Endodermal cell (in vitro differentiated cells): ENCODE data around the gene INHBB. TPM values are rescaled to one million over a fixed set of nuclear protein-coding genes. Genes with fewer than 3 reads are reported as not detected.

Experiments
- DNase-seq: peaks from one replicate; pipeline ENCODE4 v3.0.0-alpha.2; 2017
- H3K27ac ChIP-seq: 2 replicates; pipeline ENCODE4 v1.5.1; 2013; ENCODE audit warnings: mild to moderate bottlenecking, low read depth, low read length, moderate library complexity
- H3K27me3 ChIP-seq: 2 replicates; pipeline ENCODE4 v1.6.1; 2013; ENCODE audit warnings: mild to moderate bottlenecking, low read length, moderate library complexity; ENCODE audit not compliant: insufficient read depth, control insufficient read depth, poor library complexity, severe bottlenecking
- H3K36me3 ChIP-seq: 2 replicates; pipeline ENCODE4 v1.7.0; 2013; ENCODE audit warnings: mild to moderate bottlenecking, low read length, moderate library complexity; ENCODE audit not compliant: control insufficient read depth, insufficient read depth
- H3K4me1 ChIP-seq: one replicate; pipeline ENCODE4 v1.7.0; 2013; ENCODE audit warnings: low read length; ENCODE audit not compliant: control insufficient read depth, insufficient read depth
- H3K4me3 ChIP-seq: 2 replicates; pipeline ENCODE4 v1.5.1; 2013; ENCODE audit warnings: mild to moderate bottlenecking, low read length, moderate library complexity
- H3K9ac ChIP-seq: 2 replicates; pipeline ENCODE4 v1.6.1; 2013; ENCODE audit warnings: mild to moderate bottlenecking, low read length, moderate library complexity; ENCODE audit not compliant: poor library complexity, severe bottlenecking; ENCODE audit errors: extremely low read depth
- H3K9me3 ChIP-seq: 2 replicates; pipeline ENCODE4 v1.6.1; 2013; ENCODE audit warnings: mild to moderate bottlenecking, low read length, moderate library complexity; ENCODE audit not compliant: control insufficient read depth
- H3K27ac Mint-ChIP-seq: 2 replicates; pipeline ENCODE4 v1.8.0; 2020; ENCODE audit warnings: mixed read lengths
- H3K27me3 Mint-ChIP-seq: 2 replicates; pipeline ENCODE4 v1.8.0; 2021; ENCODE audit warnings: mild to moderate bottlenecking, mixed read lengths; ENCODE audit not compliant: insufficient read depth
- H3K36me3 Mint-ChIP-seq: 2 replicates; pipeline ENCODE4 v1.8.0; 2020; ENCODE audit warnings: low read depth, mixed read lengths
- H3K4me1 Mint-ChIP-seq: 2 replicates; pipeline ENCODE4 v1.8.0; 2020; ENCODE audit warnings: mixed read lengths
- H3K4me3 Mint-ChIP-seq: 2 replicates; pipeline ENCODE4 v1.8.0; 2020; ENCODE audit warnings: mild to moderate bottlenecking, moderate library complexity, mixed read lengths
- H3K9me3 Mint-ChIP-seq: 2 replicates; pipeline ENCODE4 v1.8.0; 2020; ENCODE audit warnings: mild to moderate bottlenecking, mixed read lengths
- CTCF ChIP-seq: fragments of 200-600 bp; sonication (generic); conservative IDR thresholded peaks from 2 replicates; pipeline ENCODE4 v1.5.0; 2021; ENCODE audit warnings: antibody characterized with exemption, mild to moderate bottlenecking
- WGBS, 2 experiments: methylation state at CpG; one replicate each; pipeline versions ENCODE4 v1.1.5 to v1.1.7; 2013; ENCODE audit warnings: missing lambda C conversion rate in 2 of 2, mixed read lengths in 1 of 2; ENCODE audit not compliant: insufficient coverage in 1 of 2, insufficient read length in 1 of 2; 5-methylcytosine and 5-hydroxymethylcytosine counted together
- total RNA-seq, 2 donors: library from RNA; stranded (reverse); fragmentation: NEBNext Ultra II Directional in 1 of 2; extraction: Animal tissue kit (Norgen Biotek cat#: 25700) in 1 of 2; gene quantifications; 2 replicates in 1 of 2; 3 replicates in 1 of 2; pipeline ENCODE4 v1.2.1, GENCODE V29; 2021

Gene INHBB
- total RNA-seq, 2 donors from 2014 or later = not detected

GRCh38 chr2:120302301-120302700 lies 43.6 kb upstream of the INHBB start:
- TF ChIP-seq CTCF = no peak
- H3K27me3 ChIP-seq = no peaks in the 10 kb centered on the region
- DNase-seq = peak; percentile 36
- no peaks in the 10 kb centered on the region for H3K4me1 ChIP-seq
- peaks cover 23% of the 10 kb centered on the region for H3K36me3 ChIP-seq
- no peak overlapping the region for H3K4me3 Mint-ChIP-seq
- peaks cover 1% of the 10 kb centered on the region for H3K27me3 Mint-ChIP-seq
- H3K9me3 Mint-ChIP-seq = no peaks in the 10 kb centered on the region
- no peak overlapping the region for H3K4me3 ChIP-seq
- WGBS, 2 experiments = 93% methylated on average over 7 to 12 of the region's 12 CpGs
- H3K4me1 Mint-ChIP-seq = no peaks in the 10 kb centered on the region
- H3K9ac ChIP-seq = no peak overlapping the region
- H3K9me3 ChIP-seq = no peaks in the 10 kb centered on the region
- no peak overlapping the region for H3K27ac ChIP-seq
- H3K27ac Mint-ChIP-seq = no peak overlapping the region
- H3K36me3 Mint-ChIP-seq = peaks cover 25% of the 10 kb centered on the region

DNA sequence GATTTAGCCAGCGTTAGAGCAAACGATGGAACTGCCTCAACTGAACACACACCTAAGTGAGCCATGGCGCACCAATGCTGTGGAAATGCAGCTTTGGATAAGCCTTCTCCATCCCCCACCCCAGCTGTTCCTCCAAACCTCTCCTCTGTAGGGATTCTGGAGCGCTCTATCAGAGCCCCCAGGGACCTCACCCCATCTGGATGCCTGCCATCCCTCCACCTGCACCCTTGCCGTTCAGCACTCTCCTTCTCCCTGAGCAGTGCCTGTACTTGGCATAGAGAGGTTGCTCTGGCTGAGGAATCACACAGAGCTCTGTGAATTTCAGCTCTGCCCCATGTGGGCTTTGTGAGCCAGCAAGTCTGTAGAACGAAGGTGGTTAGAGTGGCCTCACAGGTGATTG lies 42.8 kb upstream of the INHBB start:
- peaks cover 18% of the 10 kb centered on the region for H3K36me3 ChIP-seq
- H3K4me1 Mint-ChIP-seq = no peaks in the 10 kb centered on the region
- H3K27me3 ChIP-seq = no peaks in the 10 kb centered on the region
- H3K9ac ChIP-seq = no peak overlapping the region
- H3K27ac Mint-ChIP-seq = no peak overlapping the region
- no peaks in the 10 kb centered on the region for H3K9me3 Mint-ChIP-seq
- peaks cover 21% of the 10 kb centered on the region for H3K36me3 Mint-ChIP-seq
- no peaks in the 10 kb centered on the region for H3K4me1 ChIP-seq
- TF ChIP-seq CTCF = no peak
- no peak overlapping the region for H3K4me3 Mint-ChIP-seq
- H3K27ac ChIP-seq = no peak overlapping the region
- no peaks in the 10 kb centered on the region for H3K9me3 ChIP-seq
- no peak for DNase-seq
- H3K4me3 ChIP-seq = no peak overlapping the region
- 91 to 93% methylated on average over 3 to 6 of the region's 6 CpGs for WGBS, 2 experiments
- peaks cover 3% of the 10 kb centered on the region for H3K27me3 Mint-ChIP-seq

DNA sequence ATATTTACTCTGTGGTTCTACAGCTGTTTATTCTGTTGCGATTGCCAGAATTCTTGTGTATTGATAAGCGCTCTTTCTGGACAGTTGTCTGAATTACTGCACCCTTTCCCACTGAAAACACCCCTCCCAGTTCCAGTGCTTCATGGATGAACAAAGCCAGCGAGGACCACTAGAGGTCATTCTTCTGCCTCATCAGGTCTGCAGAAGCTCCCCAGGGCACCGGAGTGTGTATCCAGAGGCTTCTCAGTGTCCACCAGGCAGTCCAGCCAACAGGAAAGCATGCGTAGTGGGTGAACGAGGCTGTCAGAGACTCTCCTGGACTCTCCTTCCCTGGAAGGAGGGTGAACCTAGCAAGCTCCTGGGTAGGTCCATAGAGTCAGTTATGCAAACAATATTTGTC lies 40.6 kb upstream of the INHBB start:
- DNase-seq = peak; percentile 69
- H3K27me3 ChIP-seq = no peaks in the 10 kb centered on the region
- H3K9me3 ChIP-seq = no peaks in the 10 kb centered on the region
- peaks cover 10% of the 10 kb centered on the region for H3K36me3 Mint-ChIP-seq
- H3K27me3 Mint-ChIP-seq = peaks cover 3% of the 10 kb centered on the region
- no peak overlapping the region for H3K27ac ChIP-seq
- no peak overlapping the region for H3K4me3 Mint-ChIP-seq
- WGBS, 2 experiments = 87 to 92% methylated on average over 6 of the region's 6 CpGs
- H3K4me3 ChIP-seq = no peak overlapping the region
- H3K4me1 Mint-ChIP-seq = peaks cover 3% of the 10 kb centered on the region
- H3K9ac ChIP-seq = no peak overlapping the region
- H3K9me3 Mint-ChIP-seq = no peaks in the 10 kb centered on the region
- no peak overlapping the region for H3K27ac Mint-ChIP-seq
- peaks cover 4% of the 10 kb centered on the region for H3K4me1 ChIP-seq
- H3K36me3 ChIP-seq = no peaks in the 10 kb centered on the region
- TF ChIP-seq CTCF = peak; percentile 71
